Body of pancreas (tissue), 4 donors: ENCODE measurements around the gene RELCH. TPM values are rescaled to one million over a fixed set of nuclear protein-coding genes. Genes with fewer than 3 reads are reported as not detected.

Source experiments
- ATAC-seq: fragments of 150-250 bp; one replicate; pipeline ENCODE4 v1.9.1; 2016
- DNase-seq, 4 donors: peaks; one replicate each; pipeline ENCODE4 v3.0.0-alpha.2; 2019
- H3K27ac ChIP-seq, 4 donors: fragments of 200-600 bp; sonication (generic); 1 replicate in 3 of 4; 2 replicates in 1 of 4; pipeline versions ENCODE4 v1.5.1 to v1.6.1; 2016 to 2019; ENCODE audit warnings: mild to moderate bottlenecking in 1 of 4, mixed read lengths in 1 of 4, moderate library complexity in 1 of 4
- H3K27me3 ChIP-seq, 2 donors: fragments of 200-600 bp; sonication (generic); one replicate each; pipeline ENCODE4 v1.6.0; 2016; ENCODE audit warnings: mild to moderate bottlenecking in 1 of 2
- H3K36me3 ChIP-seq, 2 donors: fragments of 200-600 bp; sonication (generic); replicated peaks in 1 of 2; 2 replicates each; pipeline ENCODE4 v1.5.1; 2016; ENCODE audit warnings: low read depth in 2 of 2; ENCODE audit not compliant: insufficient read depth in 1 of 2
- H3K4me1 ChIP-seq: fragments of 200-600 bp; sonication (generic); one replicate; pipeline ENCODE4 v1.6.0; 2016
- H3K4me3 ChIP-seq, 2 donors: fragments of 200-600 bp; sonication (generic); 1 replicate in 1 of 2; 2 replicates in 1 of 2; pipeline ENCODE4 v1.5.1; 2016 to 2019
- H3K9me3 ChIP-seq, 3 donors: fragments of 200-600 bp; sonication (generic); 1 replicate in 2 of 3; 2 replicates in 1 of 3; pipeline ENCODE4 v1.5.1; 2016
- CTCF ChIP-seq, 7 experiments: fragments of 450-650 bp in 4 of 7; fragments of 200-600 bp in 3 of 7; sonication (generic) in 3 of 7; IDR thresholded peaks; one replicate each; pipeline ENCODE4 v1.5.1; 2016 to 2019; ENCODE audit warnings: antibody characterized with exemption in 7 of 7
- POLR2A ChIP-seq, 3 donors: fragments of 450-650 bp; IDR thresholded peaks; one replicate each; pipeline ENCODE4 v1.6.1; 2016; ENCODE audit warnings: antibody characterized with exemption in 3 of 3, mild to moderate bottlenecking in 2 of 3
- WGBS, 2 donors: methylation state at CpG; one replicate each; pipeline ENCODE4 v1.1.5; 2017; 5-methylcytosine and 5-hydroxymethylcytosine counted together
- intact Hi-C: fragments of 100-400 bp; cut with DNase I; formaldehyde crosslinking; loops from one replicate; pipeline ENCODE4 v1.15.1; 2023
- total RNA-seq, 2 donors: library from RNA; depleted of rRNA; stranded (reverse); fragments of >200 nt; gene quantifications; one replicate each; pipeline ENCODE4 v1.1.0, GENCODE V29; 2016

The RELCH gene
- total RNA-seq, 2 donors from 2014 or later: 13.5 to 51.4 TPM

DNA sequence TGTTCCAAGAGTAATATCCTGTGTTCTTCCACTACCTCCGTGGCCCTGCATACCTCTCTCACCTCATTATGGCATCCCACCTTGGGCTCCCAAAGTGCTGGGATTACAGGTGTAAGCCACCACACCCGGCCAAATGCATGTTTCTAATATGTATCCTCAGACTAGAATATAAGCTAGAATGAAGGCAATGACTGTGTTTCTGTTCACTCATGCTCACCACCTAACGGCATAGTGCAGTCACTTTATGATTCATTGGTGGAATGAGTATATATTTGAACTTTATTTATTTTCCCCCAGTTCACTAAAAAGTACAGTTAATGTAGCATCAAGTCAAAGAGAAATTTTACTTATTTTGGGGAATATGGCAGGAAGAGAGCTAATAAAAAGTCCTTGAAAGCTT is 11.5 kb upstream of the RELCH start:
- Histone ChIP-seq H3K4me1 (no peaks in the 10 kb centered on the region), H3K9me3 (no peaks in the 10 kb centered on the region), H3K27ac (no peak overlapping the region), H3K4me3 (no peak overlapping the region), H3K36me3 (no peaks in the 10 kb centered on the region), H3K27me3 (no peaks in the 10 kb centered on the region)
- TF ChIP-seq CTCF (IDR thresholded peaks at IDR 0.05) (no peak), POLR2A (IDR thresholded peaks at IDR 0.05) (no peak)
- WGBS, 2 donors: 89% methylated on average over 3 of the region's 3 CpGs
- intact Hi-C loops: no loop called here
- DNase-seq: no peak
- no peak for ATAC-seq

DNA sequence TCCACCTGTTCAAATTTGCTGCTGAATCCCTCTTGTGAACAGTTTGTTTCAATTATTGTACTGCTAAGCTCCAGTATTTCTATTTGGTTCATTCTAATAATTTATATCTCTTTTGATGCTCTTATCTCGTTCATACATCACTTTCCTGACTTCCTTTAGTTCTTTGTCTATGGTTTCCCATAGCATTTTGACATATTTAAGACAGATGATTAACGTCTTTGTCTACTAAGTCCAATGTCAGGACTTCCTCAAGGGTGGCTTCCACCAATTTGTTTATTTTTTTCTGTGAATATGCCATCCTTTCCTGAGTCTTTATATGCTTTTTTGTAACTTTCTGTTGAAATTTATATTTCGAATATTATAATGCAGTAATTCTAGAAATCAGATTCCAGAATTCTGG is 9.8 kb upstream of the RELCH start:
- intact Hi-C loops: no loop called here
- WGBS, 2 donors: 77% methylated on average over 3 of the region's 3 CpGs
- TF ChIP-seq CTCF (IDR thresholded peaks at IDR 0.05) (no peak), POLR2A (IDR thresholded peaks at IDR 0.05) (no peak)
- H3K36me3 ChIP-seq: no peaks in the 10 kb centered on the region
- H3K9me3 ChIP-seq: no peaks in the 10 kb centered on the region
- ATAC-seq (no peak), DNase-seq (no peak)
- no peak overlapping the region for H3K27ac ChIP-seq
- H3K4me3 ChIP-seq: no peak overlapping the region
- H3K4me1 ChIP-seq: no peaks in the 10 kb centered on the region
- no peaks in the 10 kb centered on the region for H3K27me3 ChIP-seq

GRCh38 chr18:62179213-62179612 is 7.8 kb upstream of the RELCH start:
- intact Hi-C loops: no loop called here
- Histone ChIP-seq H3K27me3 (no peaks in the 10 kb centered on the region), H3K4me1 (no peaks in the 10 kb centered on the region), H3K36me3 (no peaks in the 10 kb centered on the region), H3K9me3 (no peaks in the 10 kb centered on the region), H3K27ac (no peak overlapping the region), H3K4me3 (no peak overlapping the region)
- WGBS, 2 donors: 89 to 92% methylated on average over 4 of the region's 4 CpGs
- DNase-seq (no peak), ATAC-seq (no peak)
- TF ChIP-seq POLR2A (IDR thresholded peaks at IDR 0.05): no peak
- no peak for TF ChIP-seq CTCF (IDR thresholded peaks at IDR 0.05)

DNA sequence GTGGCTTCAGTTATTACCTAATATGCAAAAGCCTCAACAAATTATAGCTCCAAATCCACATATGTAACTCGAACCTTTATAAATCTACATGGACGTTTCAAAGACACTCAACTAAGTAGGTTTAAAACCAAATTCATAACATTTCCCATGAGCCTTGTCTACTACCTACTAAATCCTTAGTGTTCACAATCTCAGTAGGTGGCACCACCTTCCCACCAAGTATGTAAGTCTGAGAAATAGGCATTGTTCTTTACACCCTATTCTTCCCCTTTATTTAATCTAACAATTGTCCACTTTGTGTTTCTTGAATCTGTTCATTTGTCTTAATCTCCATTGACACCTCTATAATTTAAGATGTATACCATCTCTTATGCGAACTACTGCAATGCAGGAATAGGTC is 4.8 kb upstream of the RELCH start:
- Histone ChIP-seq H3K4me3 (no peak overlapping the region), H3K27ac (no peak overlapping the region), H3K9me3 (no peaks in the 10 kb centered on the region), H3K4me1 (peaks cover 23% of the 10 kb centered on the region), H3K36me3 (no peaks in the 10 kb centered on the region), H3K27me3 (no peaks in the 10 kb centered on the region)
- WGBS, 2 donors: 61 to 64% methylated on average over 3 of the region's 3 CpGs
- DNase-seq (no peak), ATAC-seq (no peak)
- TF ChIP-seq CTCF (IDR thresholded peaks at IDR 0.05) (no peak), POLR2A (IDR thresholded peaks at IDR 0.05) (no peak)
- intact Hi-C loops: no loop called here

DNA sequence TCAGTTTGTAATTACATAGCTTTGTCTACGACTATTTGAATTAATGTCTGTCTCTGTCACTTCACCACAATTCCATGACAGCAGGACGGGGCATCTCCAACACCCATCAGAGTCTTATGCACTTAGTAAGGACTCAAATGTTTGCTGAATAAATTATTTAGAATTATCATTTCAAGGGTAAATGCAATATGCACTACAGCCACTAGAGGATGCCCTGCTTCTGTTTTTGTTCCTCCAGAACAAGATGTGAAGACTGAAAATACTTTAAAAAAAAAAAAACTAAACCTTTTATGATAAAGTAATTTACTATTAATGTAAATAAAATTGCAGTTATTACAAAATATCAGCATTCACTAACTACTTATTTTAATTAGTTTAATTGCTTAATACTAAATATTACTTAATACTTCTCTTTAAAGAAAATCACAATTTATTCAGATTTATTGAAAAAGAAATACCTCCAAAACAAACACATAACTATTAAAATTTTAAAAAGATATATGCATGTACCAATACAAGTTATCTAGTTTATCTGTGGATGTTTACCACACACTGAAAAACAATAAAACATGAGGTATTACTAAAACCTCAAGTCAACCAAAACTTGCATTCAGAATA is 3.4 kb upstream of the RELCH start:
- no peaks in the 10 kb centered on the region for H3K27me3 ChIP-seq
- ATAC-seq: no peak
- H3K4me1 ChIP-seq: peaks cover 26% of the 10 kb centered on the region
- WGBS, 2 donors: 0 to 7% methylated on average over 2 of the region's 2 CpGs
- H3K36me3 ChIP-seq: no peaks in the 10 kb centered on the region
- H3K27ac ChIP-seq: no peak overlapping the region
- H3K9me3 ChIP-seq: no peaks in the 10 kb centered on the region
- H3K4me3 ChIP-seq: no peak overlapping the region
- intact Hi-C loops: no loop called here
- TF ChIP-seq CTCF (IDR thresholded peaks at IDR 0.05) (peak; percentile 90 to 99 (median 95)), POLR2A (IDR thresholded peaks at IDR 0.05) (no peak)
- peak; percentile 28 to 55 (median 38) for DNase-seq
